ENCODE results near the gene ZNF141. TPM values are rescaled to one million over a fixed set of nuclear protein-coding genes. Genes with fewer than 3 reads are reported as not detected.

The ZNF141 gene
- total RNA-seq, 1 experiment from 2014 or later: 0.17 TPM

GRCh38 chr4:306551-306961 is 31.1 kb upstream of the ZNF141 start:
- POLR2A ChIA-PET: no interaction called here
- H3K79me2 ChIP-seq (ENCODE audit: insufficient read depth, low read length): no peaks in the 10 kb centered on the region
- no peak for TF ChIP-seq RAD21 (IDR thresholded peaks at IDR 0.05; ENCODE audit: low read depth)

DNA sequence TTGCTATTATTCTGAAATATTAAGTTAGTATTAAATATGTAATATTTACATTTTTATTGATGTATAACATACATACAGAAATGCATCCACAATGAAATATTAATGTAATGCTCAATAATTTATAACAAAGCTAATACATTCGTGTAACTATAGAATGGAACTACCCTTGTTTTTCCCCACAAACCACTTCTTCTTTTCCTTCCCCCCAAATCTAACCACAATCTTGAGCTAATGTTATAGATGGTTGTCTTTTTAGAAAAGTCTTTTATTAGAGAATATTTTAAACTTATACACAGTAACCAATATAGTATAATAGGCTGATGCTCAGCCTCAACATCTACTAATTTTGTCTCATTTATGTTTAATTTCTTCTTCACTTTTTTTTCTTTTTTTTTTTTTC is 27.8 kb upstream of the ZNF141 start:
- Histone ChIP-seq H3K79me2 (ENCODE audit: insufficient read depth, low read length) (no peaks in the 10 kb centered on the region), H3K27ac (ENCODE audit: low read depth, low read length) (no peak overlapping the region), H3K9me3 (ENCODE audit: control insufficient read depth in 1 of 2, insufficient read depth in 1 of 2, low read depth in 1 of 2, low read length in 2 of 2) (peaks cover 6 to 10% of the 10 kb centered on the region in 2 experiments; a peak in 2 of 4 replicates), H3K4me2 (ENCODE audit: low read length) (no peak overlapping the region), H4K20me1 (ENCODE audit: insufficient read depth) (no peaks in the 10 kb centered on the region), H2AFZ (ENCODE audit: low read depth, low read length, poor library complexity, severe bottlenecking) (no peak overlapping the region), H3K4me3 (replicated peaks in 1 of 2; ENCODE audit: low read depth in 1 of 2, low read length in 2 of 2) (no peak overlapping the region), H3K9me2 (ENCODE audit: insufficient read depth) (no peaks in the 10 kb centered on the region), H3K4me1 (ENCODE audit: control insufficient read depth in 1 of 2, insufficient read depth in 2 of 2, low read length in 2 of 2) (no peaks in the 10 kb centered on the region), H3K9ac (ENCODE audit: low read length) (no peak overlapping the region), H3K36me3 (ENCODE audit: control insufficient read depth in 1 of 2, insufficient read depth in 2 of 2, low read length in 2 of 2) (no peaks in the 10 kb centered on the region), H3K27me3 (ENCODE audit: insufficient read depth, low read length) (no peaks in the 10 kb centered on the region)
- ATAC-seq (no peak), DNase-seq (ENCODE audit: low read depth, low spot score) (no peak)
- POLR2A ChIA-PET: no interaction called here
- no peak for TF ChIP-seq SP1 (IDR thresholded peaks at IDR 0.05; ENCODE audit: low read depth)
- TF ChIP-seq REST (IDR thresholded peaks at IDR 0.05; ENCODE audit: low read depth): no peak
- TF ChIP-seq CBX3 (IDR thresholded peaks at IDR 0.05; ENCODE audit: low read depth): no peak
- TF ChIP-seq EZH2 (IDR thresholded peaks at IDR 0.05): no peak
- TF ChIP-seq ZFX (IDR thresholded peaks at IDR 0.05): no peak
- no peak for TF ChIP-seq EGR1 (IDR thresholded peaks at IDR 0.05; ENCODE audit: low read depth)
- no peak for TF ChIP-seq POLR2A (IDR thresholded peaks at IDR 0.05; ENCODE audit: borderline replicate concordance, extremely low read depth, insufficient read depth, insufficient read length)
- CTCF ChIA-PET: no interaction called here
- RAD21 ChIA-PET (ENCODE audit: low non-redundant PET in 1 of 2, low total read pairs in 2 of 2, uncharacterized antibody in 2 of 2, unreplicated experiment in 2 of 2): no interaction called here
- no TSS peak for BruUV-seq (replicated peaks)
- intact Hi-C loops (cut with micrococcal nuclease): no loop called here

More at GRCh38 chr4:306551-306961, 31.1 kb upstream of the ZNF141 start:
- no peaks in the 10 kb centered on the region for H4K20me1 ChIP-seq (ENCODE audit: insufficient read depth)
- H3K9me3 ChIP-seq (ENCODE audit: control insufficient read depth in 1 of 2, insufficient read depth in 1 of 2, low read depth in 1 of 2, low read length in 2 of 2): peaks cover 5 to 6% of the 10 kb centered on the region in 2 experiments; a peak in 2 of 4 replicates
- RAD21 ChIA-PET (ENCODE audit: low non-redundant PET in 1 of 2, low total read pairs in 2 of 2, uncharacterized antibody in 2 of 2, unreplicated experiment in 2 of 2): no interaction called here
- H3K9me2 ChIP-seq (ENCODE audit: insufficient read depth): no peaks in the 10 kb centered on the region
- CTCF ChIA-PET: no interaction called here
- H2AFZ ChIP-seq (ENCODE audit: low read depth, low read length, poor library complexity, severe bottlenecking): no peak overlapping the region
- no peak overlapping the region for H3K4me2 ChIP-seq (ENCODE audit: low read length)
- H3K27ac ChIP-seq (ENCODE audit: low read depth, low read length): no peak overlapping the region
- DNase-seq (ENCODE audit: low read depth, low spot score) (no peak), ATAC-seq (no peak)
- intact Hi-C loops (cut with micrococcal nuclease): no loop called here
- H3K4me1 ChIP-seq (ENCODE audit: control insufficient read depth in 1 of 2, insufficient read depth in 2 of 2, low read length in 2 of 2): no peaks in the 10 kb centered on the region
- no TSS peak for BruUV-seq (replicated peaks)
- no peak overlapping the region for H3K9ac ChIP-seq (ENCODE audit: low read length)
- H3K4me3 ChIP-seq (replicated peaks in 1 of 2; ENCODE audit: low read depth in 1 of 2, low read length in 2 of 2): no peak overlapping the region
- H3K27me3 ChIP-seq (ENCODE audit: insufficient read depth, low read length): no peaks in the 10 kb centered on the region
- H3K36me3 ChIP-seq (ENCODE audit: control insufficient read depth in 1 of 2, insufficient read depth in 2 of 2, low read length in 2 of 2): no peaks in the 10 kb centered on the region
